ENCODE results near the gene NACC2.

Gene NACC2

DNA sequence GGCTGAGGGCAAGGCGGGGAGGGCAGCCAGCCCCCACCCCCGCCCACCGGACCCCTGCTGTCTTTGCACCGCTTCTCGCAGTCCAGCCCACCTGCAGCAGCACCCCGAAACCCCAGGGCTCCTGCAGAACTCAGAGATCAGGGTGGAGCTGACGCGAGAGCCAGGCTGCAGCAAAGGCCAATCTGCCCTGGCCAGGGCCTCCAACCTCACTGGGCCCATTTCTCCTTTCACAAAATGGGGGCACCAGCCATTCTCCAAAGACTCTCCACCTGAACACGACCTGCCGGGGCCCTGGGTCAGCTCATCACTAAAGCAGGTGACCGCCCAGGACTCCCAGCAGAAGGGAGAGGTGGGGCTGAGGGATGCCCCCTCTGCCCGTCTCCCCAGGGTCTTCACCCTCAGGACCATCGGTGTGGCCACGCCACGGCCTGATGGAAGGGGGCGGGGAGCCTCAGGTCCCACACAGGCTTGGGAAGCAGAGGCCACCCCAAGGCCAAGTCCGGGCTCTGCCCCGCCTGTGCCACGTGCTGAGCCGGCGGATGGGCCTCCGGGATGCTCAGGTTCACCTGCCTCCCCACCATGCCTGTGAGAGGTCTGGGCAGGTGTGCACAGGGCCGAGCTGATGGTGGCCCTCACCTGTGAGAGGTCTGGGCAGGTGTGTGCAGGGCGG lies 13.1 kb downstream of the NACC2 start:
- H3K27ac ChIP-seq (ENCODE audit: low read length), result no peak overlapping the region
- no peak overlapping the region for H3K4me2 ChIP-seq (ENCODE audit: low read length)
- no peak overlapping the region for H3K9ac ChIP-seq (ENCODE audit: low read length)
- H3K4me3 ChIP-seq (ENCODE audit: low read length), result no peak overlapping the region
- no peaks in the 10 kb centered on the region for H3K9me3 ChIP-seq (ENCODE audit: insufficient read depth, low read length)
- H2AFZ ChIP-seq (ENCODE audit: low read depth, low read length), result no peak overlapping the region
- H4K20me1 ChIP-seq (ENCODE audit: insufficient read depth, low read length), result no peaks in the 10 kb centered on the region
- no peaks in the 10 kb centered on the region for H3K4me1 ChIP-seq (ENCODE audit: low read length)
- TF ChIP-seq EZH2phosphoT487 (IDR thresholded peaks at IDR 0.05; ENCODE audit: low read depth), result no peak
- TF ChIP-seq, protein P1, sequence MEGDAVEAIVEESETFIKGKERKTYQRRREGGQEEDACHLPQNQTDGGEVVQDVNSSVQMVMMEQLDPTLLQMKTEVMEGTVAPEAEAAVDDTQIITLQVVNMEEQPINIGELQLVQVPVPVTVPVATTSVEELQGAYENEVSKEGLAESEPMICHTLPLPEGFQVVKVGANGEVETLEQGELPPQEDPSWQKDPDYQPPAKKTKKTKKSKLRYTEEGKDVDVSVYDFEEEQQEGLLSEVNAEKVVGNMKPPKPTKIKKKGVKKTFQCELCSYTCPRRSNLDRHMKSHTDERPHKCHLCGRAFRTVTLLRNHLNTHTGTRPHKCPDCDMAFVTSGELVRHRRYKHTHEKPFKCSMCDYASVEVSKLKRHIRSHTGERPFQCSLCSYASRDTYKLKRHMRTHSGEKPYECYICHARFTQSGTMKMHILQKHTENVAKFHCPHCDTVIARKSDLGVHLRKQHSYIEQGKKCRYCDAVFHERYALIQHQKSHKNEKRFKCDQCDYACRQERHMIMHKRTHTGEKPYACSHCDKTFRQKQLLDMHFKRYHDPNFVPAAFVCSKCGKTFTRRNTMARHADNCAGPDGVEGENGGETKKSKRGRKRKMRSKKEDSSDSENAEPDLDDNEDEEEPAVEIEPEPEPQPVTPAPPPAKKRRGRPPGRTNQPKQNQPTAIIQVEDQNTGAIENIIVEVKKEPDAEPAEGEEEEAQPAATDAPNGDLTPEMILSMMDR (IDR thresholded peaks at IDR 0.05; ENCODE audit: low read depth, low read length), result no peak
- H3K79me2 ChIP-seq (ENCODE audit: low read length), result no peaks in the 10 kb centered on the region
- no peaks in the 10 kb centered on the region for H3K36me3 ChIP-seq (replicated peaks; ENCODE audit: low read depth, low read length)
- H3K27me3 ChIP-seq (ENCODE audit: low read depth, low read length), result no peaks in the 10 kb centered on the region

DNA sequence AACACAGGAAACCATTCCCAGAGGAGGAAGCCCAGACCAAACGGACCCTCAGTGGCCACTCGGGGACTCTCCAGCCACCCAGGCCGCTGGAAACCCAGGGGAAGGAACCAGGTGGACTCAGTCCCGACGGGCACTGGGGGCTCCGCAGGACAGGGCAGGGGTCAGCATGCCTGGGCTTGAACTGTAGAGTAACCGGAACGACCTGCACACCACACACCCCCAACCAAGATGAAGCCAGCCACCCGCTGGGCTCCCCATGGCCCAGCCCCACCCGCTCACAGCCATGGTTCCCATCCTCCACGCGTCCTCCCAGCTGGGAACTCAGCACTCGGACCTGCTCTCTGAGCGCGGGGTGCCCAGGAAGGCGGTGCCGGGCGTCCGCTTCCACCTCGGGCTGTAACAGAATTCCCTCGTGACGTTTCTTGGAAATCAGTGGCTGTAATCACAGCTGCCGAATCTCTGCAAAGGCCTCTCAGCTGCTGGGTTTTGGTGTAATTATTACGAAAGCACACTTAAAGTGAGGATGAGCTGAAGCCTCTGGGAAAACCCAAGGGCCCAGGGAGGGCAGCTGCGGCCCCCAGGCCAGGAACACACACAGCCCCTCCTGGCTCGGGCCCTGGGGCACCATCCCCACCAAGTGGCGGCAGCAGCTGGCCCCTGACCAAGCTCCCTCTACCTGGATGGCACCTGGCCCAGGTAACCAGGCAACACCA lies 13.8 kb downstream of the NACC2 start:
- Histone ChIP-seq H3K4me3 (ENCODE audit: low read length) (no peak overlapping the region), H3K27ac (ENCODE audit: low read length) (no peak overlapping the region), H3K9ac (ENCODE audit: low read length) (no peak overlapping the region), H3K79me2 (ENCODE audit: low read length) (no peaks in the 10 kb centered on the region), H3K4me2 (ENCODE audit: low read length) (no peak overlapping the region), H4K20me1 (ENCODE audit: insufficient read depth, low read length) (no peaks in the 10 kb centered on the region), H3K9me3 (ENCODE audit: insufficient read depth, low read length) (no peaks in the 10 kb centered on the region), H3K27me3 (ENCODE audit: low read depth, low read length) (no peaks in the 10 kb centered on the region), H3K4me1 (ENCODE audit: low read length) (no peaks in the 10 kb centered on the region), H3K36me3 (replicated peaks; ENCODE audit: low read depth, low read length) (no peaks in the 10 kb centered on the region), H2AFZ (ENCODE audit: low read depth, low read length) (no peak overlapping the region)
- TF ChIP-seq EZH2phosphoT487 (IDR thresholded peaks at IDR 0.05; ENCODE audit: low read depth), result no peak
- TF ChIP-seq, protein P1 (IDR thresholded peaks at IDR 0.05; ENCODE audit: low read depth, low read length), result no peak

DNA sequence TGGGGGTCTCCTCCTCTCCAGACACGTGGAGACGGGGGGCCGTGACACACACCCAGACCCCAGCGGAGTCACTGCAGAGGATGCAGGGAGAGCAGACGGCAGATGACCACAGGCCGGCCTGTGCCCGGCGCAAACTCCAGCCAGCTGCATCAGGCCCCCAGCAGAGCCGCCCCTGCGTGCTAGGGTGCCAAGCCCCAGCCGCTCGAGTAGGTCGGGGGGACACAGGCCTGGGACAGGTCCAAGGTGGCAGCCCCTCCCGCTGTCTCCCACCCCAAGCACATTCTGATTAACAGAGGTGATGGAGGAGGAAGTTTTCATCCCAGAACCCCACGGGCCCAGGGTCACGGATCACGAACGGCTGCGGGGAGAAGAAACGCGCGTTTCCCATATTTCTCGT lies 14.4 kb downstream of the NACC2 start:
- Histone ChIP-seq H3K4me2 (ENCODE audit: low read length) (no peak overlapping the region), H3K27ac (ENCODE audit: low read length) (no peak overlapping the region)

DNA sequence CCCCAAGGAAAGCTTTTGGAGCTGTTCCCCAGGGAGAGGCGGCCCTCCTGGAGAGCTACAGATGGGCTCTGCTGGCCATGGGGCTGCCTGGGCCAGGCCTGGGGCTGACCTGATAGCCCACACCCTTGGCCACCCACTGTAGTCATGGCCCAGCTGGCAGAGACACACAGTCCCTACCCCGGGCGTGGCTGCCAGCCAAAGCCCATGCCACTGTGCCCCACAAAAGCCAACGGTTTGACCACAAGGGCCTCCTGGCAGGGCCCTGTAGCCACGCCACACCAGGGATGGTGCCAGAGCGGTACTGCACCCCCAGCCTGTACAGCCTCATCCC lies 15.2 kb downstream of the NACC2 start:
- TF ChIP-seq, protein P1 (IDR thresholded peaks at IDR 0.05; ENCODE audit: low read depth, low read length), result no peak
- TF ChIP-seq EZH2phosphoT487 (IDR thresholded peaks at IDR 0.05; ENCODE audit: low read depth), result no peak
- H3K4me3 ChIP-seq (ENCODE audit: low read length), result no peak overlapping the region
- no peaks in the 10 kb centered on the region for H3K27me3 ChIP-seq (ENCODE audit: low read depth, low read length)
- no peak overlapping the region for H3K27ac ChIP-seq (ENCODE audit: low read length)
- no peaks in the 10 kb centered on the region for H3K79me2 ChIP-seq (ENCODE audit: low read length)
- H3K36me3 ChIP-seq (replicated peaks; ENCODE audit: low read depth, low read length), result no peaks in the 10 kb centered on the region
- H3K9ac ChIP-seq (ENCODE audit: low read length), result no peak overlapping the region
- no peaks in the 10 kb centered on the region for H3K4me1 ChIP-seq (ENCODE audit: low read length)
- H3K4me2 ChIP-seq (ENCODE audit: low read length), result no peak overlapping the region
- no peaks in the 10 kb centered on the region for H4K20me1 ChIP-seq (ENCODE audit: insufficient read depth, low read length)
- no peaks in the 10 kb centered on the region for H3K9me3 ChIP-seq (ENCODE audit: insufficient read depth, low read length)
- no peak overlapping the region for H2AFZ ChIP-seq (ENCODE audit: low read depth, low read length)

More for the DNA sequence above, 14.4 kb downstream of the NACC2 start:
- TF ChIP-seq EZH2phosphoT487 (IDR thresholded peaks at IDR 0.05; ENCODE audit: low read depth), result no peak
- TF ChIP-seq, protein P1 (IDR thresholded peaks at IDR 0.05; ENCODE audit: low read depth, low read length), result no peak
- H3K4me3 ChIP-seq (ENCODE audit: low read length), result no peak overlapping the region
- no peaks in the 10 kb centered on the region for H3K27me3 ChIP-seq (ENCODE audit: low read depth, low read length)
- no peaks in the 10 kb centered on the region for H3K36me3 ChIP-seq (replicated peaks; ENCODE audit: low read depth, low read length)
- no peaks in the 10 kb centered on the region for H3K4me1 ChIP-seq (ENCODE audit: low read length)
- H3K9ac ChIP-seq (ENCODE audit: low read length), result no peak overlapping the region
- no peaks in the 10 kb centered on the region for H4K20me1 ChIP-seq (ENCODE audit: insufficient read depth, low read length)
- no peaks in the 10 kb centered on the region for H3K9me3 ChIP-seq (ENCODE audit: insufficient read depth, low read length)
- no peak overlapping the region for H2AFZ ChIP-seq (ENCODE audit: low read depth, low read length)
- no peaks in the 10 kb centered on the region for H3K79me2 ChIP-seq (ENCODE audit: low read length)

Data from OCI-LY3 (cell line).